HG03108 (cell line): ENCODE results near the gene TBC1D10A.

Experiments
- ATAC-seq: cut with Tn5 transposase; IDR thresholded peaks from one replicate; pipeline ENCODE4 v1.9.1; 2021; ENCODE audit warnings: moderate library complexity; ENCODE audit not compliant: unreplicated experiment

Gene TBC1D10A

DNA sequence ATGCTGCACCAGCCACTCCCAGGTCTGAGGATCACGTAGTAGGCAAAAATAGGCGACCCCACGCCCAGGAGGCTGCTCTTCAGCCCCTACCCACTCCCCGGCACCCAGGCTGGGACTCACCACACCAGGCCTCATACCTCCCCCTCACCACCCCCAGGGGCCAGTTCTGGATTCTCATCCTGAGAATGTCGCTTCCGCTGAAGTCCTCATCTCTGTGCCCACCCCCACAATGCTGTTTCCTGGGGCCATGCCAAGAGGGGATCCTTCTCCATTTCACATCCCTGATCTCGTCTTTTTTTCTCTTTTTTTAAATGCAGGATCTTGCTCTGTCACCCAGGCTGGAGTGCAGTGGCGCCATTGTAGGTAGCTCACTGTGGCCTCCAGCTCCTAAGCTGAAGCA, 58.4 kb downstream of the TBC1D10A start:
- no peak for ATAC-seq

DNA sequence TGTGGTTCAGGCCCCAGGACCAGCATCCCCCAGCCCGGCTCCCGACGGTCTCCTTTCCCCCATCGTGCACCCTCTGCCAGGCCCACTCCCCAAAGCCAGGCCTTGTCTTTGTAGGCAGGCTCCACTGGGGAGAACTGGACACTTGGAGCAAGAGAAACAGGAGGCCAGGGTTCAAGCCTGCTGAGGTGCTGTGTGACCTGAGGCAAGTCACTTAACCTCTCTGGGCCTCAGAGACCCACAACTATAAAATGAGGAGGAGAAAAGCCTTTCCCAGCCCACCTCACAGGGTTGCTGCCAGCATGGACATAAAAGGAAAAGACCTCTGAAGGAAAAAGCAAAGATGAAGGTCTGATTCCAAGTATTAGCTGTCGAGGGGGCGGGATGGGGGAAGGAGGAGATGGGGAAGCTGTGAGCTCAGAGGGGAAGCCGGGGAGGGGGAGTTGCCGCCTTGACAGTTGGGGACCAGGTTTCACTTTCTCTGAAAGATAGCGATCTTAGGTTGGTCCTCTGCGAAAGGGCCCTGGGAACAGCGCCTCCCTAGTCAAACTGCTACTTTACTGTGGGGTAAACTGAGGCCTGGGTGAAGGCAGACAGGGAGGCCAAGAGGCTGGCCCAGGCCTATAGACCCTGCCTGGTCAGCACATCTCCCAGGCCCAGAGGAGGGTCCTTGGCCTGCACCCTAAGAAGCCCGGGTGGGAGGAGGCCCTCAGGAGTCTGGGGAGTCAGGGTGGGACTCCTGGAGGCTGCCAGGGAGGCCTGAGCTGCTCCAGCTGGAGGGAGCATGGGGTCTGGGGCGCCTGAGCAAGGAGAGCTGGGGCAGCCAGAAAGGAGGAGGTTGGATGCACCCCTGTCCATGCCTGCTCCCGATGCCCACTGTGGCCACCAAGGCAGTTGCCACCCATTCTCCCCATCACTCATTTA, 59.1 kb downstream of the TBC1D10A start:
- ATAC-seq: no peak

DNA sequence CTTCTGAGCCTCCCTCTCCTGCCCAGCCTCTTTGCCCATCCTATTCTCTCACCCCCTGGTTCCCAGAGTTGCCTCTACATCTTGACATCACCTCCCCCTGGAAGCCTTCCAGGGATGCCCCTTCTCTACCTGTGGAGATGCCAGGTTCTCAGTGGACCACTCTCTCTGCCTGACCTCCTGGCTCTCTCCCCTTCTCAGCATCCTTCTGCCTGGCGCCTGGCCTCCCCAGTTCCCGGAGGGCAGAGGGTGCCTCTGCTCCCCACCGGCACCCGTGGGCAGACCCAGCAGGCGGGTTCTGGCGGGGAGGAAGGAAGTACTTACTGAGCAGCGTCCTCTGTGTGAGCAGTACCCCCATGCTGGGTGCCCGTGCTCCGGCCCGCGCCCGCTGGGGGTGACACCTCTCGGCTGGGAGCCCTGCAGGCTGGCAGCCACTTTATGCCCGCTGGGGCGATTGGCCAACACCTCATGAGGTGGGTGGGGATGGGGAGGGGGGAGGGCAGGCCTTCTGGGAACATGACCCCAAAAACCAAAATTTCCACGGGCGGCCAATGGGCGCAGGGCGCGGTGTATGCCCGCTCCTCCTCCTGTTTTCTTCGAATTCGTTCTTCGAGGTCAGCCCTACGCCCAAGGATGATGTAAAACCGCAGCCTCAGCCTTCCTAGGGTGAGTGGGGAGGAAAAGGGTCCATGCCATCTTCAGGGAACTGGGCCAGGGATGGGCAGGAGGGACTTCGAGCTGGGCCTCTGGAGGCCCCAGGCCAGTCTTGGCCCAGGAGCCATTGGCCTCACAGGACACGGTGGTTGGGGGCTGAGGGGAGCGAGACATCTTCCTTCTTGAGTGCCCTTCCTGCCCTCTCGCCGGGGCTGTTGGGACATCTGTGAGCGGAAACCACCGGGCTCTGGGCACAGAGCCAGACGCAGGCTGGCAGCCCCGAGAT, 60.0 kb downstream of the TBC1D10A start, which contains the start of gene OSM:
Gene OSM (minus strand): TSS at position 407 of the 937 bp plus-strand sequence. CDS start 52 bp downstream, at position 355.
- peak; percentile 44 for ATAC-seq

DNA sequence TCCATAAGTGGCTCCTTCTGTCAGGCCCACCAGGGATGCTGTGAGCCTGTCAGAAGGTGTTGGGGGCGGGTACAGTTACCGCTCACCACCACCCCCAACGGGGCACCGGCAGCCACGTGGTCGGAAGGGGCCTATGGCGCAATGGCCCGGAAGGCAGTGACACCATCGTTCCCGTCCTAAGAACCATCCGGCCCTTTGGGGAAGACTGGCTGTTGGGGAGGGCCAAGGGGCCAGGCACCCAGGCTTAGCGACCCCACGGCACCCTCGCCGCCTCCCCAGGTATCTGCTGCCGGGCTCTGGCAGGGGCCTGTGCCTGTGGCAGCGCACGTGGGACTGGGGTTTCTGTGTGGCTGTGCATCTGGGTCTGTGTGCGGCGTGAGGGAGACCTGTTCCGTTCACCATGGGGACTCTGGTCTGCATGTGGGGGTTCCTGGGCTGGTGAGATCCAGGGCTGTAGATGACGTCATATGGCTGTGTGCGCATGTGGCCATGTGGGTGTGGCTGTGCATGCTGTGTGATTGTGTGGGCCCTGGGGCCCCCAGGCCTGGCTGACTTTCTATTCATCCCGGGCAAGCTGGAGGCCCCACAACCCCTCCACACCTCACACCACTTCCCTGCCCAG, 60.8 kb downstream of the TBC1D10A start:
- ATAC-seq: peak; percentile 59

DNA sequence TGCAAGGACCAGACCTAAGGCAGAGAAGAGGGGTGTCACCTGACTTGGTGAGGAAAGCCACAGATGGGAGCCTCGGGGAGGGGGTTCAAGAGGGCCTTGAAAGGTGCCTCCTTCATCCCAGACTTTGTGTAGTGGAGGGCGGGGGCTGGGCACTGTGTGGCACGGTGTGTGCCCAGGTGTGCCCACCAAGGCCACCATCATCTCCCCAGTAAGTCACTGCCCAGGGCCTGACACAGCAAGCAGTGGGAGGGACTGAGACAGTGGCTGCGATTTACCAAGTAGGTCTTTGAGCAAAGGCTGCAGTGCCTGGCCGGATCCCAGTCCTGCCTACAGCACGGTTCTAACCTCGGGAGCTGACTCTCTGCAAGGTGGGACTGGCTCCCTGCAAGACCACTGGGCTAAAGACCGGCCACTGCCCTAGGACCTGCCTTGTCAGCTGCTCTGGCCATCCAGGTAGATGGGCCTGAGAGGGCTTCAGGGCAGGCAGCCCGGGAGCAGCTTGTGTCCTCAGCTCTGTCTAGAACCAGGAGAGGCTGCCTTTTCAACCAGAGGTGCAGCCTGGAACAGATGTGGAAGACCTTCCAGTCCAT, 61.5 kb downstream of the TBC1D10A start:
- ATAC-seq: no peak

DNA sequence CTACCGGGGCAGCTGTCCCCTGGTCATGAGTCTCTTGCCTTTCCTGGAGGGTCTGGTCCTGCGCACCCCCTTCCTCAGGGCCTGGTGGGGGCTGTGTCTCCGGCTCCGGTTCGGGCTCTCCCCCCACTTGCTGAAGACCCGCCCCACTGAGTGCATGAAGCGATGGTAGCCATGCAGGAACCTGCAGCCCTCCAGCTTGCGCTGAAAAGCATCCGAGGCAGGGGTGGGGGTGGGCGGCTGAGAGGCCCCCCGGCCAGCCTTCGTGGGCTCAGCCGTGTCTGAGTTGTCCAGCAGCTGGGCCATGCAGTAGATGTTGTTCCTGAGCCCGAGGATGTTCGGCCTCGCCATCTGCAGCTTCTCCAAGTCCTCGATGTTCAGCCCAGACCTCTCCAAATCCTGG, 62.9 kb downstream of the TBC1D10A start:
- ATAC-seq: no peak

DNA sequence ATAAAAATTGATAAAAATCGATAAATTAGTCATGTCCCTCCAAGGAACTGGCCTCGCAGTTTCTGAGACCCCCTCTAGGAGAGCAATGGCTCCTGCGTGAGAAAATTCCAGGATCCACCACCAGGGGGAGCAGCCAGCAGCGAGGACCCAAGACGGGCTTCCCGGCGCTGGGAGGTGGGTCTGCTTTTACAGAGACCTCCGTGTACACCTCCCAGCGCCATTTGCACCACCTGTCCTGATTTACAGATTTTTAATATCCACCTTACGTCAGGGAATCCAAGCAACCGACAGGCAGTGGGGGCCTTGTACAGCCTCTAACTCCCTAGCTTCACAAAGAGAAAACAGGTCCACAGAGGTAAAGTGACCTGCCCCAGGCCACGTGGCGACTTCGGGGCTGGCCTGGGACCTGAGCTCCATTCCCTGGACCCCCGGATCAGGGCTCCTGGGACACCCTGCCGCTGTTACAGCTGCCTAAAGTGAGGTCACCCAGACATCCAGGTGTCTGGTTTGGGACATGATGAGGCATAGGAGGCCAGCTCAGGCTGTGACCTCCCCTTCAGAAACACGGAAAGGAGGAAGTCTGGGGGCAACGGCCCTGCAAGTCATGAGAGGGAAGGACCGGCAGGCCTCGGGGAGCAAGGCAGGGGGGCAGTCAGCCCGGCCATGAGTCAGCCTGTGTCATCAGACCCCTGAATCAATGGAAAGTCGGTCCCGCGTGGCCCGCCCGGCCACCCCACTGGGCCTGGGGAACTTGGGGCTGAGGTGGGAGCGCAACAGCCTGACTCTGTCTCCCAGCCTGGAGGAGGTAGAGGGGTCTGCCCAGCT, 63.6 kb downstream of the TBC1D10A start:
- no peak for ATAC-seq

DNA sequence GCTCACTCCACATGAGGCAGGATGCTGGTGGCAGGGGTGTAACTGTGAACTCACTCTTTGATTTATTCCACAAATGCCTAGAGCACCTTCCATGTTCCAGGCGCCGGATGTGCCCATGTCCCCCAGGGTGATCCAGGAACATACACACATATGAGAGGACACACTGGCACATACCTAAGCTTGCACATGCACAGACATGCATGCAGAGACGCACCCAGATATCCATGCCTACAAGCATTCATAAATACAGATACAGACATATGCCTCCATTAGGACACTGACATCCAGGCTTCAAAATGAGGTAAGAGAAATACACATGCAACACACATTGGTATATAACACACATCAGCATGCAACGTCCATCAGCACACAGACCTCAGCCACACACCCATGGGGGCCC, 64.6 kb downstream of the TBC1D10A start:
- no peak for ATAC-seq

DNA sequence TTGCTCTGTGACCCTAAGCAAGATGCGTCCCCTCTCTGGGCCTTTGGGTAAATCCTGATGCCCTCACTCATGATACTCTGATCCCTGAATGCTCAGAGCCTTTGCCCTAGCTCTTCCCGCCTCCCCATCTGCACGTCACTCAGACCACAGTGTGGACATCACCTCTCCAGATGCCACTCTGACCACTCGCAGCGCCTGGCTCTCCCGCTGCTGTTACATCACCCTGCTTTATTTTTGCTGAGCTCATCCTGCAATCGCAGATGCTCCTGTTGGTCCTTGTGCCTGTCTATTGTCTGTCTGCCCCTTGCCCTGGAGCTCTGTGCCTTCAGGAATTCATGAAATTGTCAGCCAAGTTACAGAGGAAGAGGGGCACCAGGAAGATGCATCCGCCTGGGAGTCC, 65.6 kb downstream of the TBC1D10A start:
- no peak for ATAC-seq

DNA sequence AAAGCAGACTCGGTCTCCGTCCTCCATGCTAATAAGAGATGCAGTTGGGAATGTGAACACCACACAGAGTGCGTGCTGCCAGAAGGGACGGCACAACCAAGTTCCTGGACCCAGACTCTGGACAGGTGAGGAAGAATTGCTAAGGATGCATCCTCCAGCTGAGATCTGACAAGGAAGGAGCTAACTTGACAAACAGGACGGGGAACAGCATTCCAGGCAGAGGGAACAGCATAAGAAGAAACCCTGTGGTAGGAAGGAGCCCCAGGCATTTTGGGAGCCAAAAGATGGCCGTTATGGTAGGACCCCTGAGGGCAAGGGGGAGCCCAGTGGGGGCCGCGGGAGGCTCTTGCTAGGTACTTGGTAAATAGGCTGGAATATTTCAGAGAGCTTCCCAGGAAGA, 66.1 kb downstream of the TBC1D10A start:
- ATAC-seq: no peak

DNA sequence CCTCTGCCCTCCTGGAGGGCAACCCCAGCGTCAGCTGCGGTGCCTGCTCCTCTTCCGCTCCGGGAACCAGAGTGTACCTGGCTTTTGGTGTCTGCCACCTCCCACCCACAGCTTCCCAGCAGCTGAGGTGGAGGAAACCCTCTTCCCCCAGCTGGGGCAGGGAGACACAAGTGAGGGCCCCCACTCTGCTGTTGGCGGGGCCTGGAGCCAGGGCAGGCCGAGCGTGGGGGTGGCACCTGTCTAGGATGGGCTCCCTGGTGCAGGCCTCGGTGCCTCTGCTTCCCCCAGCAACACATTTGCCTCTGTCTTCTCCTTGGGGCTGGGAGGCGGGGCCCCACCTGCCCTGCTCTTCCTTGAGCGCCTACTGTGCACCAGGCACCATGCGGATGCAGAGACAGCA, 66.5 kb downstream of the TBC1D10A start:
- ATAC-seq: no peak

DNA sequence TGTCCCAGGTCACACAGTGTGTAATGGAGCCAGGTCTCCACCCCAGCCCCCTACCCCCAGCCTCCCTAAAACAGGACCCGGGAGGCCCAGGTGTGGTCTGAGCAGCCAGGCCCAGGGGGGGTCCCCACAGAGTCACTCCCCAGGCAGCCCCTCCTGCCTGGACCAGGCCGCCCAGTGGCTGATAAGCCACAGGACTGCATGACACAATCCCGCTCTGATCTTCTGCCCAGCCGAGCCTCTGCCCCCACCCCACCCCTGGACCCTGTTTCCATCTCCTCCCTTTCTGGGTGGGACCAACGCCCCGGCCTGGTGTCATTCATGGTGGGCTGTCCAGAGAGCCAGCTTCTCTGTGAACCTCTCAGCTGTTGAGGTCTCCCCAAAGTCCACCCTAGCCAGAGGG, 72.4 kb downstream of the TBC1D10A start:
- ATAC-seq: no peak

DNA sequence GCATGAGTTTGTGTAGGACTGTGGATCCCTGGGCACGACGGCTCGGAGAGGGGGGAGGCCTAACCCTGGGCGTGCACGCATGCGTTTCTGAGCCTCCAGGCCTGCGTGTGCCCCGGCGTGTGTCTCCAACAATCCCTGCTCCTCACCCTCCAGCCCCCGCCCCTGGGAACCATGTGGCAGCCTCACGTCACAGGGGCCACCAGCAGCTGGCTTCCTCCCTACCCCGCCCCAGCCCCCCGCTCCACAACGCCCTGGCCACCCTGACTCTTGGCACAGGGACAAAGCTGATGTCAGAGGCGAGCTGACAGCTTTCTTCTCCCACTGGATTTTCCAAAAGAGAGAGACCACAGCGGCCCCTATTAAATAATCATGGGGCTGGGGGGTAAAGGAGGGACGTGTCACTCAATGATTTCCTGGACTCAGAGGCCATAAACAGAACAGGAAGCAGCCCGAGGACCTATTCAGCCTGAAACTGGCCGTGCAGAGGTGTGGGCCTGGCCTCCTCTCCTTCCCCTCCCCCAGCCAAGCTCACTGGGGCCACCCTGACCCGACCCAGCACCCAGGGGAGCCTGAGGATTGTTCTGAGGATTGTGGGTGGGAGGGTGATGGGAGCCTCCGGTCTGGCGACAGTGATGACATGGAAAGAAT, 73.4 kb downstream of the TBC1D10A start:
- ATAC-seq: no peak

DNA sequence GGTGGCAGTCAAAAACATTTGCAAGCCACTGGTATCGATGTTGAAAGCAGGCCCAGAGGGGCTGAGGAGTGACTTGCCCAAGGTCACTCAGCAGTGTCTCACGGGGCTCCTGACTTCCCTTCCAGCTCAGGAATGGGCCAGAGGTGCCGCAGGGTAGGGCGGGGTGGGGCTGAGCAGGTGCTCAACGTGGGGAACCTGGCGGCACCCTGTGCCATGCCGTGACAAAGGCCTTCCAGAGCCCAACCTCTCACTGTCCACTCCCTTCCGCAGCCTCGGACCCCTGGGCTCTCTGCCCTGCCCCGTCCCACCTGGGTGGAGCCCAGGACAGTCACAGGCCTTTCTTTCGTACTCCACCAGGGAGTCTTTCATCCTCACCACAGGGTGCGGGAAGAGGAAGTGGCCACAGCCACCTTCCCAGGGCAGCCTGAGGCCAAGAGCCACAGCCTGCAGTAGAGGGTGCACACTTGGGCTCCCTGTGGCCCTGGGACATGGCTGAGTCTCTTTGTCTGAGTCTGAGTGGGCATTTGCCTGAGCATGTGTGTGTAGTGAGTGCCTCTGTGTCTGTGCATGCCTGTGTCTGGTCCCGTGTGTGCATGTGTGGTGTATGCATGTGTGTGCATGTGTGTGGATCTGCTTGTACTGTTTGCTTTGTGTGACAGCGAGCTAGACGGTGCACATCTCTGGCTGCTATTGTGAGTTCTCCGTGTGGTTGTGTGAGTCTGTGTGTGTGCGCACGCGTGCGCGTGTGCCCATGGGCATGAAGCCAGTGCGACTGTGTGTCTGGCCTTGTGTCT, 74.1 kb downstream of the TBC1D10A start:
- ATAC-seq: no peak

DNA sequence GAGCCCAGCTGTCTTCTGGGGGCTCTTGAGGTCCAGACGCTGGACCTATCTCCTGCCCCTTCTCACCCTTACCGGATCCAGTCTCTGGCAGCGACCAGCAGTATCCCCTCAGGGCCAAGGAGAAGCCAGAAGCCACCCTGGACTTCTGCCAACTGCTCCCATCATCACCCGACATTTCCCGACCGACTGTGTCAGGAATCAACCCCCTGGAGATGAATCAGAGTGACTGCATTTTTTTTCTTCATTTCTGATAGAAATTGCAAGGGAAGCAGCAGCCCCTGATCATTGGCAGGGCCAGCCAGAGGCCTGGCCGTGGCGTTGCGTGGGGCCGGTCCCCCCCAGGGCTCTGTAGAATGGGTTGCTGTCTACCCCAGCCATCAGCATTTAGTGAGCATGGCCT, 75.0 kb downstream of the TBC1D10A start:
- no peak for ATAC-seq

DNA sequence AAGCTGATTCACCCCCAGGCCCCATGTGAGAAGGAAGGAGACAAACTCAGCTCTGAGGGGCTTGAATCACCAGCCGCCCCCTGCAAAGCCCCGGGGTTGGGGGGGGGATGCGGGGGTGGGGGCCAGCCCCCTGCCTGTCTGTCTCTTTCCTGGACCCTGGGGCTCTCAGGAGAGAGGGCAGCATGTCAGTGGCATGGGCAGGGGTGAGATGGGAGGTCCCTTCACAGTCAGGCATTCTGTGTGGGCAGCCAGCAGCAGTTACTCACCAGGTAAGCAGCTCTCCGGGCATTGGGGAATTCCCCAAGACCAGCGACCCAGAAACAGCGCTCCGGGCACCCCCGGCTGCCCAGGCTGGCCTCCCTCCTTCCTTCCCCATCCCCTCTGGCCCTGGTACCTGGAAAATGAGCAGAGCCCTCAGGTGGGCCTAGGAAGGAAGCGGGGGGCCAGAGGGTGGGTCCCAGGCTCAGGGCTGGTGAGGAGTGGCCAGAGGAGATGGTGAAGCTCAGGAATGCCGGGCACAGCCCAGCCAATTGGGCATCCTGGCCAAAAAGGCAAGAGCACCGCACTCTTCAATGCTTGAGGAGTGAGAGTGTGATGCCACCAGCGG, 76.0 kb downstream of the TBC1D10A start:
- no peak for ATAC-seq

DNA sequence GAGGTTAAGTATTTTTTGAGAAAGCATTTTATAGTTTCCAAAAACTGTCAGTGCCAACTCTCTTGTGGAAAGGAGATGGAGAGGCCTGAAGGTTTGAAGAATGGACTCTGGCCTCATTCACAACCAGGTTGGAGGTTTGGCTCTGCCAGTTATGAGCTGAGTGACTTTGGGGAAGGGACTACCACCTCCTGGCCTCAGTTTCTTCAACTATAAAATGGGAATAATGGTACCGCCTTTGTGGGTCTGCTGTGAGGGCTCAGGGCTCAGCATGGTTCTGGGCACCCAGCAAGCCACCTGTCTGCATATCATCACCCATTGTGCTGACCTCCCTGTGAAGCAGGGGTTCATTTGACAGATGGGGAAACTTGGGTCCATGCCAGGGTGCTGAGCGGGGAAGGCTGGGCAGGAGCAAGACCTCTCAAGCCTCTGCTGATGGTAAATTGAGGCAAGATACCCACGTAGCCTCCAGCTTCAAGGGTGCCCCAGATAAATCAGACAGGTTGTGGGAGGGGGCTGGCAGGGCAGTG, 76.6 kb downstream of the TBC1D10A start:
- no peak for ATAC-seq
